DND-41 (cell line): ENCODE data around the gene ZNF195.
A peak's percentile ranks its signal among the peaks of the same experiment; 100 is the strongest.

Experiments
- ATAC-seq: fragments of 200-7000 bp; cut with Tn5 transposase; 3 replicates; pipeline ENCODE4 v1.9.1; 2021; ENCODE audit warnings: low read depth; ENCODE audit not compliant: insufficient read depth
- DNase-seq: peaks from one replicate; pipeline ENCODE4 v3.0.0-alpha.2; 2020
- H2AFZ ChIP-seq: 2 replicates; pipeline ENCODE4 v1.6.0; 2012; ENCODE audit warnings: low read depth, low read length
- H3K27ac ChIP-seq: 2 replicates; pipeline ENCODE4 v1.5.1; 2012; ENCODE audit warnings: low read length, inconsistent platforms
- H3K27me3 ChIP-seq: fragments of 200-600 bp; sonication (generic); 2 replicates; pipeline ENCODE4 v1.6.0; 2012; ENCODE audit warnings: low read length, mild to moderate bottlenecking, inconsistent platforms; ENCODE audit not compliant: insufficient read depth, poor library complexity
- H3K36me3 ChIP-seq: 2 replicates; pipeline ENCODE4 v1.5.1; 2012; ENCODE audit warnings: low read length, inconsistent platforms; ENCODE audit not compliant: insufficient read depth
- H3K4me1 ChIP-seq: 2 replicates; pipeline ENCODE4 v1.5.1; 2012; ENCODE audit warnings: mild to moderate bottlenecking, low read length; ENCODE audit not compliant: insufficient read depth
- H3K4me2 ChIP-seq: 2 replicates; pipeline ENCODE4 v1.6.0; 2012; ENCODE audit warnings: mild to moderate bottlenecking, moderate library complexity, low read length, inconsistent platforms; ENCODE audit not compliant: insufficient read depth
- H3K4me3 ChIP-seq, 2 experiments: fragments of 200-600 bp in 1 of 2; shearing (Covaris generic) in 1 of 2; 2 replicates each; pipeline ENCODE4 v1.5.1; 2012 to 2016; ENCODE audit warnings: inconsistent platforms in 2 of 2, low read length in 2 of 2, mild to moderate bottlenecking in 2 of 2, low read depth in 1 of 2, moderate library complexity in 1 of 2
- H3K79me2 ChIP-seq: 2 replicates; pipeline ENCODE4 v1.6.0; 2012; ENCODE audit warnings: low read length, inconsistent platforms; ENCODE audit not compliant: insufficient read depth
- H3K9ac ChIP-seq: 2 replicates; pipeline ENCODE4 v1.6.0; 2012; ENCODE audit warnings: low read depth, mild to moderate bottlenecking, inconsistent platforms, low read length, moderate library complexity
- H3K9me3 ChIP-seq: 2 replicates; pipeline ENCODE4 v1.5.1; 2012; ENCODE audit warnings: low read length, moderate library complexity, mild to moderate bottlenecking, inconsistent platforms; ENCODE audit not compliant: insufficient read depth, severe bottlenecking
- H4K20me1 ChIP-seq: 2 replicates; pipeline ENCODE4 v1.6.0; 2012; ENCODE audit warnings: low read length; ENCODE audit not compliant: insufficient read depth
- CTCF ChIP-seq: IDR thresholded peaks from 2 replicates; pipeline ENCODE4 v1.5.1; 2012; ENCODE audit warnings: borderline replicate concordance, low read length, moderate library complexity, mild to moderate bottlenecking; ENCODE audit not compliant: poor library complexity, severe bottlenecking; ENCODE audit errors: extremely low read depth
- EZH2 ChIP-seq: IDR thresholded peaks from 3 replicates; pipeline ENCODE4 v1.6.1; 2012; ENCODE audit warnings: borderline replicate concordance, low read depth, mild to moderate bottlenecking, moderate library complexity, low read length, inconsistent platforms; ENCODE audit not compliant: severe bottlenecking

ZNF195 gene

GRCh38 chr11:3345736-3346135 lies 33.2 kb downstream of the ZNF195 start:
- Histone ChIP-seq H3K27ac (no peak overlapping the region), H3K9me3 (peaks cover 4% of the 10 kb centered on the region), H3K36me3 (no peaks in the 10 kb centered on the region), H3K9ac (no peak overlapping the region), H3K4me1 (no peaks in the 10 kb centered on the region), H3K79me2 (no peaks in the 10 kb centered on the region), H2AFZ (no peak overlapping the region), H3K4me2 (no peak overlapping the region), H3K27me3 (no peaks in the 10 kb centered on the region), H4K20me1 (no peaks in the 10 kb centered on the region), H3K4me3 (no peak overlapping the region)
- ATAC-seq: no peak
- TF ChIP-seq CTCF (no peak), EZH2 (no peak)
- DNase-seq: no peak

GRCh38 chr11:3344327-3345174 lies 34.4 kb downstream of the ZNF195 start:
- DNase-seq (no peak), ATAC-seq (no peak)
- Histone ChIP-seq H3K36me3 (no peaks in the 10 kb centered on the region), H4K20me1 (no peaks in the 10 kb centered on the region), H2AFZ (no peak overlapping the region), H3K4me3 (no peak overlapping the region), H3K79me2 (no peaks in the 10 kb centered on the region), H3K4me2 (no peak overlapping the region), H3K27me3 (no peaks in the 10 kb centered on the region), H3K4me1 (no peaks in the 10 kb centered on the region), H3K9me3 (peaks cover 4% of the 10 kb centered on the region), H3K9ac (no peak overlapping the region), H3K27ac (no peak overlapping the region)
- TF ChIP-seq EZH2: no peak

GRCh38 chr11:3342709-3343108 lies 36.2 kb downstream of the ZNF195 start:
- H3K4me3 ChIP-seq: no peak overlapping the region
- DNase-seq (no peak), ATAC-seq (no peak)
- H3K4me2 ChIP-seq: no peak overlapping the region
- H3K9ac ChIP-seq: no peak overlapping the region
- no peaks in the 10 kb centered on the region for H3K79me2 ChIP-seq
- peaks cover 4% of the 10 kb centered on the region for H3K9me3 ChIP-seq
- H3K36me3 ChIP-seq: no peaks in the 10 kb centered on the region
- no peak overlapping the region for H2AFZ ChIP-seq
- TF ChIP-seq EZH2: no peak
- TF ChIP-seq CTCF: no peak
- no peaks in the 10 kb centered on the region for H4K20me1 ChIP-seq
- no peaks in the 10 kb centered on the region for H3K4me1 ChIP-seq
- H3K27me3 ChIP-seq: no peaks in the 10 kb centered on the region
- no peak overlapping the region for H3K27ac ChIP-seq

- Histone ChIP-seq H3K27ac (no peak overlapping the region), H3K79me2 (no peaks in the 10 kb centered on the region), H3K4me1 (no peaks in the 10 kb centered on the region), H2AFZ (no peak overlapping the region), H4K20me1 (no peaks in the 10 kb centered on the region), H3K9ac (no peak overlapping the region), H3K4me3 (no peak overlapping the region), H3K4me2 (no peak overlapping the region), H3K27me3 (no peaks in the 10 kb centered on the region), H3K36me3 (no peaks in the 10 kb centered on the region), H3K9me3 (no peaks in the 10 kb centered on the region)
- ATAC-seq (peak; percentile 67), DNase-seq (peak; percentile 67)
- TF ChIP-seq EZH2 (no peak), CTCF (peak; percentile 91)
Measured at GRCh38 chr11:3341298-3341697, 37.6 kb downstream of the ZNF195 start.
